GM10266 (cell line): Measurements from ENCODE around the gene YBX2.
A peak's percentile ranks its signal among the peaks of the same experiment; 100 is the strongest.

Source experiments
- DNase-seq: peaks from one replicate; pipeline ENCODE4 v3.0.0; 2012; ENCODE audit errors: extremely low spot score
- TF ChIP-seq, protein P1 (sequence below): IDR thresholded peaks from 2 replicates; pipeline ENCODE4 v1.5.1; 2012; ENCODE audit warnings: mild to moderate bottlenecking, low read depth; ENCODE audit not compliant: control insufficient read depth, insufficient read depth; ENCODE audit errors: missing control alignments

The YBX2 gene

DNA sequence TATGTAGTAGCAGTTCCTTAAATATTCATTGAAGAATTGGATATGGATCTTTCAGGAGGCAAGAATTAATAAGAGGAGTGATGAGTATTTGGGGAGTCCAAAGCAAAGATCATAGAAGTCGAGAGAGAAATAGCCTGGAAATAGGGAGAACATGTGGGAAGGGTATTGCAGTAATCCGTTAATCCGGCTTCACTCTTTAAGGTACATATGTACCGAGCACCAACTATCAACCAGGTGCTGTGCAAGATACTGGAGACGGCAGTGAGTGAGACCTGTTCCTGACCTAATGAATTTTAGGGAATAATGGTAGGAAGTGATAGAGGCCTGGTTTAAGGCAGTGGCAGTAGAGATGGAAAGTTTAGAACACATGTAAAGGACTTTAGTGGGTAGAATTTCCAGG, 41.4 kb downstream of the YBX2 start:
- no peak for DNase-seq
- TF ChIP-seq, protein P1, sequence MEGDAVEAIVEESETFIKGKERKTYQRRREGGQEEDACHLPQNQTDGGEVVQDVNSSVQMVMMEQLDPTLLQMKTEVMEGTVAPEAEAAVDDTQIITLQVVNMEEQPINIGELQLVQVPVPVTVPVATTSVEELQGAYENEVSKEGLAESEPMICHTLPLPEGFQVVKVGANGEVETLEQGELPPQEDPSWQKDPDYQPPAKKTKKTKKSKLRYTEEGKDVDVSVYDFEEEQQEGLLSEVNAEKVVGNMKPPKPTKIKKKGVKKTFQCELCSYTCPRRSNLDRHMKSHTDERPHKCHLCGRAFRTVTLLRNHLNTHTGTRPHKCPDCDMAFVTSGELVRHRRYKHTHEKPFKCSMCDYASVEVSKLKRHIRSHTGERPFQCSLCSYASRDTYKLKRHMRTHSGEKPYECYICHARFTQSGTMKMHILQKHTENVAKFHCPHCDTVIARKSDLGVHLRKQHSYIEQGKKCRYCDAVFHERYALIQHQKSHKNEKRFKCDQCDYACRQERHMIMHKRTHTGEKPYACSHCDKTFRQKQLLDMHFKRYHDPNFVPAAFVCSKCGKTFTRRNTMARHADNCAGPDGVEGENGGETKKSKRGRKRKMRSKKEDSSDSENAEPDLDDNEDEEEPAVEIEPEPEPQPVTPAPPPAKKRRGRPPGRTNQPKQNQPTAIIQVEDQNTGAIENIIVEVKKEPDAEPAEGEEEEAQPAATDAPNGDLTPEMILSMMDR, result no peak

DNA sequence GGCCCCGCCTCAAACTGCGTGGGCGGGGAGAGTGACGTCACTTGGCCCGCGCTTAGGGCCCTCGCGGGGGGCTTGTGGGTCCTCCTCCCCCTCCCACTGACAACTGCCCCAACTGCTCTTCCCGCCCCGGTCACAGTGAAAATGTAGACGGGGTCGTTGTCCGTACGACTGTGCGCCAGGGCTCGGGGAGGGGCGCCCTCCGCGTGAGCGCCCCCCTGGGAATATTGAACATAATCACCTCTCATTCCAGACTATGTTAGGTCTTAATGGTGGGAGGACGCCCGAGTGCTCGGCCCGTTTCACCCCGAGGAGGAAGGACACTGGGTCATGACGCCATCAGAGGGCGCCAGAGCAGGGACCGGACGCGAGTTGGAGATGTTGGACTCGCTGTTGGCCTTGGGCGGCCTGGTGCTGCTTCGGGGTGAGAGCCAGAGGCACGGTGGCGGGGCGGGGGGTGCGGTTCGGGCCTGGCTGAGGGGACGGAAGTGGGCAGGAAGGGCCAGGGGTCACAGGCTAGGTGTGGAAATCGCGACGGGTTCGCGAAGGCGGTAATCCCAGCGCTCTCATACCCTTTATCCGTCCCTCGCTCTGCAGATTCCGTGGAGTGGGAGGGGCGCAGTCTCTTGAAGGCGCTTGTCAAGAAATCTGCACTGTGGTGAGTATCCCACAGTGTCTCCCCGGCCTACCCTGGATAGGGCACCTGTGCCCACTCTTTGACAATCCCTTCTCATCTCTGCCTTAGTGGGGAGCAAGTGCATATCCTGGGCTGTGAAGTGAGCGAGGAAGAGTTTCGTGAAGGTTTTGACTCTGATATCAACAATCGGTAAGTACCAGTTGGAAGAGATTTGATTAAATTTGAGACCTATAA, 42.0 kb downstream of the YBX2 start, which contains the start of gene ELP5:
Gene ELP5 (plus strand): TSS at position 40 of the 868 bp plus-strand sequence. CDS start 336 bp downstream, at position 376.
- DNase-seq, result peak; percentile 91
- TF ChIP-seq, protein P1, result peak; percentile 52

DNA sequence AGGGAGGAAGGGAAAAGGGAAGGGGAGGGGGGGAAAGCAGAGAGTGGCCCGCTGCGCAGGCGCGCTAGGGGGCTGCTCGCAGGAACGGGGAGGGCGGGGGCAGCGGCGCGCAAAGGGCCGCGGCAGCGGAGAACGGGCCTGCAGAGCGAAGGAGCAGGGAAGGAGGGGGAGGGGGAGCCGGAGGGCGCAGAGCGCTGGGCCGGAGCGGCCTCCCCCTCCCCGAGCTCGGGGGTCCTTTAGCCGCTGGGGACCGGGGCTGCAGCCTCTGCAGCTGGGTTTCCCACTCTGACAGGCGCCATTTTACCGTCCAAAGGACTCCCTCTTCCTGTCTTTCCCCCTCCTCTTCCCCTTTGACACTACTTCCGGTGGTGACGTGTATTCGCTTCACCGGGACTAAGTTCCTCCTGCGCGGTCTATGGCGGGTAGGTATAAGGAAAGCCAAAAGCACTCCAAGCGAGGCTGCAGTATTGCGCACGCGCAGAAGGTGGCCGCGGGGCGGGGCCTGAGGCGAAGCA, 42.7 kb downstream of the YBX2 start, which contains the start of gene CTDNEP1:
Gene CTDNEP1 (minus strand): TSS at position 74 of the 515 bp plus-strand sequence. CDS start 438 bp downstream, outside the sequence.
- TF ChIP-seq, protein P1, result no peak
- peak; percentile 99 for DNase-seq

DNA sequence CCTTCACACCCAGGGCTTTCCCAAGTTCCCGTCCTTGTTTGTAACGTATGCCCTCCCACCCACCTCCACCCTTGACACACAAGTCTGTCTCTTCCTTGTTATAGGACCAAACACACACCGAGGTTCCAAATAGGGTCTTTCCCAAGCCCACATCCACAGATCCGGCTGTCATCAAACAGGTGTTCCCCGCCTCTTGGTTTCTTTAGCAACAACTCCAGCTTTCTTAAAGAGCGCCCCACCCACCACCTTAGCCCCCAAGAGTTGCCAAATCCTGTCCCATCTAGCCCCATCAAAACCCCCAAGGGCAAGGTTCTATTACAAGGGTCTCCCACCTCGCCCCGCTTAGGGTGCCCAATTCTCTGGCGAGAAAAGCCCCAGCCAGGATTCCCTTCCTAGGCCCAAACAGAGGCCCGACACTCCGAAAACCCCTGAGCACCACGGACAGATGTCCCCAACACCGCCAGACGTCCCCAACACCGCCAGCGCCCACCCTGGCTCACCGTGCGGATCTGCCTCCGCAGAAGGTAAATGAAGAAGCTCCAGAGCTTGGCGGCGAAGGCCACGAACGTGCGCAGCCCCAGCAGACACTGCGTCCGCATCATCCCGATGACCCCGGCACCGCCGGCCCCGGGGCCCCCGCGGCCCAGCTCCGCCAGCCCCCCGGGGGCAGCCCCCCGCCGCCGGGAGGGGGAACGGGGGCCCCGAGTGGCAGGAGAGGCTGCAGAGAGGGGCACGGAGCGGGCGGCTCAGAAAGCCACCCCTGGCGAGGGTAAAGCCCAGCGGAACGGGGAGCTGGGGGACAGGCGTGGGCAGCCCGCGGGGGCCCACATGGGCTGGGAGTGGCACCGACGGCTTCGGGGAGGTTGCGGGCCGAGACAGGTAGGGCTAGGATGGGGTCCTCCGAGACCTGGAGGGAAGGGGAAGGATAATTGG, 43.5 kb downstream of the YBX2 start:
- TF ChIP-seq, protein P1, result no peak
- DNase-seq, result no peak

DNA sequence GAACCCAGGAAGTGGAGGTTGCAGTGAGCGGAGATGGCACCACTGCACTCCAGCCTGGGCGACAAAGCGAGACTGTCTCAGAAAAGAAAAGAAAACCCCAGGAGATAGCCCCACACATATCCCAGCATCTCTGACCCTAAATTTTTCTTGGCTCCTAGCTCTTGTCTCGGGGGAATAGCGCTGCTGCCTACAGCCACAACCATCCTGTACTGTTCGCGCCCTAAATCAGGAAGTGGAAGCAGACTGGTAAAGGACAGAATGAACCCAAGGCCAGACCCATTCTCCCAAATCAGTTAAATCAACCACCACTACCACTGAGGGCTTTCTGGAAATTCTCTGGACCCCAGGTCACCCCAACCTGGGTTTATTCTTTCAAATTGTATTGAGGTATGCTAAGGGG, 44.6 kb downstream of the YBX2 start:
- DNase-seq, result no peak
- TF ChIP-seq, protein P1, result no peak

DNA sequence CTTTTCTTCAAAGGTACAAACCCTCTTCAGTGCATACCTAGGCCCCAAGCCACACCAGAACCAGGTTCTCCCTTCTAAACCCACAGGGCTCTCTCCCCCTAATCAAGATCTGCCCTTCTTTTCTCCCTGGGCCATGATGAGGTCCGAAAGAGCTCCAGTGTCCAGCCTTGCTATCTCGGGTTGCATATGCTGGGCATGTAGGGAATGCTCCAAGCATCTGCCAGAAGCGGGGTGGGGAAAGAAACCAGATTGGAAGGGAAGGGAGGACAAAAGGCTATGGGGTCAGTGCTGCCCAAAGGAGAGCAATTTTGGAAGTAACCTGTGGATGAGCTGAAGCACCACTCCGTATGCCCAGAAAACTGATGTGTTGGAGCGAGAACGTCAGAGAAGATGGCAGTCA, 45.2 kb downstream of the YBX2 start:
- TF ChIP-seq, protein P1, result no peak
- DNase-seq, result no peak

DNA sequence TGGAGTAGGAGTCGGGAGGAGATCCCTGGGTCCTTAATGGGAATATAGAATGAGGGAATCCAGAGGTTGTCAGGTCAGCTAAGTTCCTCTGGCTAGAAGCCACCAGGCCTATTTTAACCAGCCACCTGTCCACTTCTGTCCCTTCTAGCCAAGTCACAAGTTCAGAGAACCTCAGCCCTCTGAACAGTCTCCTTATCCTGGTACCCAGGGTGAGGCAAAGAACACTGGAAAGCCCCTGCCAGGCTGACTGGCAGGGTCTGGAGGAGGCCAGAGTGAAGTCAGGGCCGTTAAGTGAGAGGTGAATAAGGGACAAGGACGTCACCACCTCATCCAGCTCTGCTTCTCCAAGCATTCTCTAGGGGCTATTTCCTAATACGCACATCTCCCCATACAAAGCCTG, 45.6 kb downstream of the YBX2 start:
- DNase-seq, result no peak
- TF ChIP-seq, protein P1, result no peak
